ENCODE data around the gene VWA3B. TPM values are rescaled to one million over a fixed set of nuclear protein-coding genes. Genes with fewer than 3 reads are reported as not detected.

VWA3B gene
- total RNA-seq, 1 experiment from 2014 or later = not detected

DNA sequence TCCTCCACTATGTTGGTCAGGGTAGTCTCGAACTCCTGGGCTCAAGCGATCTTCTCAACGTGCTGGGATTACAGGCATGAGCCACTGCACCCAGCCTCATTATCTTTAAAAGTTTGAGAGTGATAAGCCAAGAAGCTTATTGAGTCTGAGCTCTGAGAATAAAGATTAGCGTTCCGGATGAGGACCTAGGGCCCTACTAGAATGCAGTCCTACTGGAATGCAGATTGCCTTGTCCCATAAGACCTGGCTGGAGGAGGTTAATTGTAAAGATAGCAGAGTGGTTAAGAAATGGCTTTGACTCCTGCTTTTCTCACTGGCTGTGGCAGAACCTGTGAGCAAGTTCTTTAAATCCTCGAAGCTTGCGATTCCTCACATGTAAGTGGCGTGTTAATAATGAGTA is 4.0 kb downstream of the VWA3B start:
- intact Hi-C loops (cut with micrococcal nuclease; ENCODE audit: unreplicated experiment) = no loop called here
- TF ChIP-seq, protein P1, sequence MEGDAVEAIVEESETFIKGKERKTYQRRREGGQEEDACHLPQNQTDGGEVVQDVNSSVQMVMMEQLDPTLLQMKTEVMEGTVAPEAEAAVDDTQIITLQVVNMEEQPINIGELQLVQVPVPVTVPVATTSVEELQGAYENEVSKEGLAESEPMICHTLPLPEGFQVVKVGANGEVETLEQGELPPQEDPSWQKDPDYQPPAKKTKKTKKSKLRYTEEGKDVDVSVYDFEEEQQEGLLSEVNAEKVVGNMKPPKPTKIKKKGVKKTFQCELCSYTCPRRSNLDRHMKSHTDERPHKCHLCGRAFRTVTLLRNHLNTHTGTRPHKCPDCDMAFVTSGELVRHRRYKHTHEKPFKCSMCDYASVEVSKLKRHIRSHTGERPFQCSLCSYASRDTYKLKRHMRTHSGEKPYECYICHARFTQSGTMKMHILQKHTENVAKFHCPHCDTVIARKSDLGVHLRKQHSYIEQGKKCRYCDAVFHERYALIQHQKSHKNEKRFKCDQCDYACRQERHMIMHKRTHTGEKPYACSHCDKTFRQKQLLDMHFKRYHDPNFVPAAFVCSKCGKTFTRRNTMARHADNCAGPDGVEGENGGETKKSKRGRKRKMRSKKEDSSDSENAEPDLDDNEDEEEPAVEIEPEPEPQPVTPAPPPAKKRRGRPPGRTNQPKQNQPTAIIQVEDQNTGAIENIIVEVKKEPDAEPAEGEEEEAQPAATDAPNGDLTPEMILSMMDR (conservative IDR thresholded peaks at IDR 0.05; ENCODE audit: low read depth, low read length) = no peak
- TF ChIP-seq EZH2 (IDR thresholded peaks at IDR 0.05; ENCODE audit: borderline replicate concordance, low read depth, low read length, poor library complexity, severe bottlenecking) = no peak
- peaks cover 3% of the 10 kb centered on the region for H3K9me3 ChIP-seq (ENCODE audit: low read depth, low read length, poor library complexity, severe bottlenecking)
- peaks cover 12% of the 10 kb centered on the region for H3K4me1 ChIP-seq (ENCODE audit: insufficient read depth, low read length, poor library complexity, severe bottlenecking)
- H3K27ac ChIP-seq (ENCODE audit: low read depth, low read length, poor library complexity, severe bottlenecking) = no peak overlapping the region
- no peak overlapping the region for H3K4me3 ChIP-seq (ENCODE audit: low read depth, low read length, poor library complexity, severe bottlenecking)
- no peaks in the 10 kb centered on the region for H3K36me3 ChIP-seq (ENCODE audit: insufficient read depth, low read length, poor library complexity, severe bottlenecking)
- no peak for DNase-seq (ENCODE audit: low spot score)
- BruUV-seq (replicated peaks) = no TSS peak
- POLR2A ChIA-PET (ENCODE audit: low non-redundant PET) = no interaction called here
- CTCF ChIA-PET = no interaction called here
- H3K27me3 ChIP-seq (replicated peaks; ENCODE audit: insufficient read depth, low read depth, low read length, poor library complexity) = peaks cover 29% of the 10 kb centered on the region

DNA sequence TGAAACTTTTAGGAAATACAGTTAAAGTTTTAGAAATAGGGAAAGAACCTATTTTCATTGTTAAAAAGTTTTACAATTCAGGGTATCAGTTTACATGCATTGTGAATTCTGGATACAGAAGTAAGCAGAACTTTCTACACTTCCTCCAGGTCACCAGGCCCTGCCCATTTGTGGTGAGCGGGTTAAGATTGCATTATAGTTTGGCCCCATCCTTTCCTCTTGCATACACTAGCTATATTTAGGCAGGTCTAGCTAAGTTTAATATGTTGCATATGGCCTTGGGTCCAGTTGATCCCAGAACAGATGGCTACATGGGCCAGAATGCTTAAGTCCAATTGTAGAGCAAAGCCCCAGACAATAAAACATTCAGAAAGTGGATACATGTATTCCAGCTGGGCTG is 4.8 kb downstream of the VWA3B start:
- peaks cover 21% of the 10 kb centered on the region for H3K27me3 ChIP-seq (replicated peaks; ENCODE audit: insufficient read depth, low read depth, low read length, poor library complexity)
- H3K36me3 ChIP-seq (ENCODE audit: insufficient read depth, low read length, poor library complexity, severe bottlenecking) = no peaks in the 10 kb centered on the region
- no peak for TF ChIP-seq EZH2 (IDR thresholded peaks at IDR 0.05; ENCODE audit: borderline replicate concordance, low read depth, low read length, poor library complexity, severe bottlenecking)
- TF ChIP-seq, protein P1 (conservative IDR thresholded peaks at IDR 0.05; ENCODE audit: low read depth, low read length) = no peak
- BruUV-seq (replicated peaks) = no TSS peak
- POLR2A ChIA-PET (ENCODE audit: low non-redundant PET) = no interaction called here
- peaks cover 6% of the 10 kb centered on the region for H3K4me1 ChIP-seq (ENCODE audit: insufficient read depth, low read length, poor library complexity, severe bottlenecking)
- H3K27ac ChIP-seq (ENCODE audit: low read depth, low read length, poor library complexity, severe bottlenecking) = no peak overlapping the region
- H3K9me3 ChIP-seq (ENCODE audit: low read depth, low read length, poor library complexity, severe bottlenecking) = peaks cover 3% of the 10 kb centered on the region
- no peak overlapping the region for H3K4me3 ChIP-seq (ENCODE audit: low read depth, low read length, poor library complexity, severe bottlenecking)
- intact Hi-C loops (cut with micrococcal nuclease; ENCODE audit: unreplicated experiment) = no loop called here
- CTCF ChIA-PET = no interaction called here
- DNase-seq (ENCODE audit: low spot score) = no peak

DNA sequence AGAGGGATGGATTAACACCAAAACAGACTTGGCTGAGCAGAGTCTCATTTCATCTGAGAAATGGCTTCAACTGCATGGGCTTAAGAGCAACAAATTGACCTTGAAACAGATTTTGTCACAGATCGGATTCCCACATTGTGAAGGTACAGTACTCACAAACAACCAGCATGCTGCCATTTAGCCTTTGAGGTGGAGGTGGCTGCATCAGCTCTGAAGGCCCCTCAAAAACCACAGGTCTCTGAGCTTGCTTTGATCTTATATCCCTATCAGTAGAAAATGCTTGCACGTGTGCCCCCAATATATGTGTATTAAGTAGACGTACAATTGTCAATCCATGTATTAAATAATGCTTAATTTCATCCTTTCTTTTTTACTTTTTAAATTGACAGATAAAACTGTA is 6.2 kb downstream of the VWA3B start:
- CTCF ChIA-PET = no interaction called here
- H3K27ac ChIP-seq (ENCODE audit: low read depth, low read length, poor library complexity, severe bottlenecking) = no peak overlapping the region
- H3K27me3 ChIP-seq (replicated peaks; ENCODE audit: insufficient read depth, low read depth, low read length, poor library complexity) = peaks cover 7% of the 10 kb centered on the region
- intact Hi-C loops (cut with micrococcal nuclease; ENCODE audit: unreplicated experiment) = no loop called here
- BruUV-seq (replicated peaks) = no TSS peak
- H3K9me3 ChIP-seq (ENCODE audit: low read depth, low read length, poor library complexity, severe bottlenecking) = peaks cover 3% of the 10 kb centered on the region
- H3K4me1 ChIP-seq (ENCODE audit: insufficient read depth, low read length, poor library complexity, severe bottlenecking) = no peaks in the 10 kb centered on the region
- H3K4me3 ChIP-seq (ENCODE audit: low read depth, low read length, poor library complexity, severe bottlenecking) = no peak overlapping the region
- no peak for DNase-seq (ENCODE audit: low spot score)
- no peaks in the 10 kb centered on the region for H3K36me3 ChIP-seq (ENCODE audit: insufficient read depth, low read length, poor library complexity, severe bottlenecking)
- POLR2A ChIA-PET (ENCODE audit: low non-redundant PET) = no interaction called here
- no peak for TF ChIP-seq EZH2 (IDR thresholded peaks at IDR 0.05; ENCODE audit: borderline replicate concordance, low read depth, low read length, poor library complexity, severe bottlenecking)
- TF ChIP-seq, protein P1 (conservative IDR thresholded peaks at IDR 0.05; ENCODE audit: low read depth, low read length) = no peak

Measured in A673 (cell line).